Progenitor cell of endocrine pancreas (in vitro differentiated cells): Measurements from ENCODE around the gene HOOK2. TPM values are rescaled to one million over a fixed set of nuclear protein-coding genes. Genes with fewer than 3 reads are reported as not detected.

ENCODE experiments used
- DNase-seq: peaks from one replicate; pipeline ENCODE4 v3.0.0; 2021; ENCODE audit warnings: low spot score; ENCODE audit not compliant: unreplicated experiment
- H3K27ac Mint-ChIP-seq: 2 replicates; pipeline ENCODE4 v1.8.0; 2021; ENCODE audit warnings: mild to moderate bottlenecking, moderate library complexity, mixed read lengths
- H3K27me3 Mint-ChIP-seq: 2 replicates; pipeline ENCODE4 v1.8.0; 2021; ENCODE audit warnings: mixed read lengths
- H3K36me3 Mint-ChIP-seq: 2 replicates; pipeline ENCODE4 v1.8.0; 2022; ENCODE audit warnings: mixed read lengths; ENCODE audit not compliant: insufficient read depth
- H3K4me1 Mint-ChIP-seq: 2 replicates; pipeline ENCODE4 v1.8.0; 2021; ENCODE audit warnings: low read depth, mixed read lengths
- H3K4me3 Mint-ChIP-seq: 2 replicates; pipeline ENCODE4 v1.8.0; 2021; ENCODE audit warnings: low read depth, mild to moderate bottlenecking, moderate library complexity, mixed read lengths
- H3K9me3 Mint-ChIP-seq: 2 replicates; pipeline ENCODE4 v1.8.0; 2021; ENCODE audit warnings: low read depth, mixed read lengths
- total RNA-seq: library from RNA; stranded (reverse); gene quantifications from 2 replicates; pipeline ENCODE4 v1.2.1, GENCODE V29; 2021
- TF ChIP-seq, protein P1 (sequence below): fragments of 200-600 bp; sonication (generic); IDR thresholded peaks from one replicate; pipeline ENCODE4 v1.5.0; 2021; ENCODE audit warnings: antibody characterized with exemption, mild to moderate bottlenecking; ENCODE audit not compliant: unreplicated experiment

The HOOK2 gene
- total RNA-seq, 1 donor from 2014 or later = 115 TPM

- TF ChIP-seq, protein P1, sequence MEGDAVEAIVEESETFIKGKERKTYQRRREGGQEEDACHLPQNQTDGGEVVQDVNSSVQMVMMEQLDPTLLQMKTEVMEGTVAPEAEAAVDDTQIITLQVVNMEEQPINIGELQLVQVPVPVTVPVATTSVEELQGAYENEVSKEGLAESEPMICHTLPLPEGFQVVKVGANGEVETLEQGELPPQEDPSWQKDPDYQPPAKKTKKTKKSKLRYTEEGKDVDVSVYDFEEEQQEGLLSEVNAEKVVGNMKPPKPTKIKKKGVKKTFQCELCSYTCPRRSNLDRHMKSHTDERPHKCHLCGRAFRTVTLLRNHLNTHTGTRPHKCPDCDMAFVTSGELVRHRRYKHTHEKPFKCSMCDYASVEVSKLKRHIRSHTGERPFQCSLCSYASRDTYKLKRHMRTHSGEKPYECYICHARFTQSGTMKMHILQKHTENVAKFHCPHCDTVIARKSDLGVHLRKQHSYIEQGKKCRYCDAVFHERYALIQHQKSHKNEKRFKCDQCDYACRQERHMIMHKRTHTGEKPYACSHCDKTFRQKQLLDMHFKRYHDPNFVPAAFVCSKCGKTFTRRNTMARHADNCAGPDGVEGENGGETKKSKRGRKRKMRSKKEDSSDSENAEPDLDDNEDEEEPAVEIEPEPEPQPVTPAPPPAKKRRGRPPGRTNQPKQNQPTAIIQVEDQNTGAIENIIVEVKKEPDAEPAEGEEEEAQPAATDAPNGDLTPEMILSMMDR = no peak
- H3K27me3 Mint-ChIP-seq = peaks cover 12% of the 10 kb centered on the region
- no peaks in the 10 kb centered on the region for H3K9me3 Mint-ChIP-seq
- peaks cover 14% of the 10 kb centered on the region for H3K4me1 Mint-ChIP-seq
- peak overlapping the region; percentile 58 for H3K4me3 Mint-ChIP-seq
- peak overlapping the region; percentile 55 for H3K27ac Mint-ChIP-seq
- DNase-seq = no peak
- H3K36me3 Mint-ChIP-seq = peaks cover 3% of the 10 kb centered on the region
These were observed 19.0 kb upstream of the HOOK2 start for GRCh38 chr19:12794196-12794941.

- Mint-ChIP-seq H3K9me3 (no peaks in the 10 kb centered on the region), H3K4me1 (peaks cover 18% of the 10 kb centered on the region), H3K27ac (peak overlapping the region; percentile 92), H3K4me3 (peak overlapping the region; percentile 80), H3K27me3 (peaks cover 18% of the 10 kb centered on the region), H3K36me3 (peaks cover 1% of the 10 kb centered on the region)
- DNase-seq = peak; percentile 85
- TF ChIP-seq, protein P1 = peak; percentile 5
These were observed 18.2 kb upstream of the HOOK2 start for GRCh38 chr19:12793290-12794195.

- peaks cover 18% of the 10 kb centered on the region for H3K27me3 Mint-ChIP-seq
- H3K27ac Mint-ChIP-seq = no peak overlapping the region
- no peak for DNase-seq
- peaks cover 18% of the 10 kb centered on the region for H3K4me1 Mint-ChIP-seq
- peak overlapping the region; percentile 80 for H3K4me3 Mint-ChIP-seq
- TF ChIP-seq, protein P1 = no peak
- H3K36me3 Mint-ChIP-seq = peaks cover 1% of the 10 kb centered on the region
- no peaks in the 10 kb centered on the region for H3K9me3 Mint-ChIP-seq
These were observed 17.5 kb upstream of the HOOK2 start for GRCh38 chr19:12792853-12793289.

GRCh38 chr19:12792051-12792852 is 16.9 kb upstream of the HOOK2 start:
- H3K4me1 Mint-ChIP-seq = peaks cover 18% of the 10 kb centered on the region
- H3K36me3 Mint-ChIP-seq = peaks cover 1% of the 10 kb centered on the region
- TF ChIP-seq, protein P1 = no peak
- H3K27ac Mint-ChIP-seq = no peak overlapping the region
- DNase-seq = no peak
- H3K4me3 Mint-ChIP-seq = peak overlapping the region; percentile 80
- peaks cover 18% of the 10 kb centered on the region for H3K27me3 Mint-ChIP-seq
- no peaks in the 10 kb centered on the region for H3K9me3 Mint-ChIP-seq
